Kidney epithelial cell (primary cell): ENCODE results near the gene ROPN1. TPM values are rescaled to one million over a fixed set of nuclear protein-coding genes. Genes with fewer than 3 reads are reported as not detected.

Experiments used
- DNase-seq: peaks from one replicate; pipeline ENCODE4 v3.0.0-alpha.2; 2010; ENCODE audit warnings: low read depth
- H3K27me3 ChIP-seq: 2 replicates; pipeline ENCODE4 v1.6.0; 2011; ENCODE audit warnings: low read length; ENCODE audit not compliant: control insufficient read depth, insufficient read depth
- H3K36me3 ChIP-seq: 2 replicates; pipeline ENCODE4 v1.5.1; 2011; ENCODE audit warnings: low read length; ENCODE audit not compliant: control insufficient read depth, insufficient read depth
- H3K4me3 ChIP-seq: 2 replicates; pipeline ENCODE4 v1.5.1; 2011; ENCODE audit warnings: low read depth, mild to moderate bottlenecking, control low read depth, low read length
- CTCF ChIP-seq: IDR thresholded peaks from 2 replicates; pipeline ENCODE4 v1.5.1; 2011; ENCODE audit warnings: mild to moderate bottlenecking, moderate library complexity, low read length, control low read depth, inconsistent platforms; ENCODE audit not compliant: insufficient read depth, poor library complexity, severe bottlenecking
- total RNA-seq: library from RNA; depleted of rRNA; stranded (reverse); fragments of >200 nt; gene quantifications from 2 replicates; pipeline ENCODE4 v1.2.3, GENCODE V29; 2015

The ROPN1 gene
- total RNA-seq, 1 donor from 2014 or later, result not detected

DNA sequence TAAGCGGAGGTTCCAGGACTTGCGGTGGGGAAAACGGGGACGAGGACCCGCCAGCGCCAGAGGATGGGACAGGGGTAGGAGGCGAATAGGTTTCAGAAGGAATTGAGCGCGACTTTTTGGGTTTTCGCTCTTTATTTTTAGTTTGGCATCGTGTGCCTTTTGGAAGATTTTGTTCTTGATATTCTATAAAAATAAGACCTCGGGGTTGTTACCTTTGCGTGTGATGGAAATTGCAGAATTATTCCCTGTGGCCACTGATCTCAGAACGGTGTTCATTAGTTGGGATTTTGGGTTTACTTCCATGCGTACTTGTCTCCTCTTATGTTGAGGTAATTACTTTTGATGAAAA lies 30.4 kb downstream of the ROPN1 start:
- Histone ChIP-seq H3K36me3 (no peaks in the 10 kb centered on the region), H3K4me3 (peak overlapping the region; percentile 76), H3K27me3 (no peaks in the 10 kb centered on the region)
- DNase-seq, result no peak
- no peak for TF ChIP-seq CTCF

- TF ChIP-seq CTCF, result no peak
- Histone ChIP-seq H3K36me3 (no peaks in the 10 kb centered on the region), H3K27me3 (no peaks in the 10 kb centered on the region), H3K4me3 (peak within 1 kb of the TSS; percentile 76)
- peak; percentile 88 for DNase-seq
These were observed 31.0 kb downstream of the ROPN1 start, which contains the start of gene CCDC14 for GRCh38 chr3:123960781-123961507. Gene CCDC14, minus strand, starts transcription at chr3:123961229. Its CDS starts 56 bp downstream, at chr3:123961173.

GRCh38 chr3:123953735-123954134 lies 38.2 kb downstream of the ROPN1 start:
- H3K4me3 ChIP-seq, result no peak overlapping the region
- DNase-seq, result no peak
- no peaks in the 10 kb centered on the region for H3K36me3 ChIP-seq
- TF ChIP-seq CTCF, result no peak
- no peaks in the 10 kb centered on the region for H3K27me3 ChIP-seq

GRCh38 chr3:123952844-123953520 lies 38.9 kb downstream of the ROPN1 start:
- no peak for DNase-seq
- Histone ChIP-seq H3K36me3 (no peaks in the 10 kb centered on the region), H3K4me3 (no peak overlapping the region), H3K27me3 (no peaks in the 10 kb centered on the region)
- no peak for TF ChIP-seq CTCF

DNA sequence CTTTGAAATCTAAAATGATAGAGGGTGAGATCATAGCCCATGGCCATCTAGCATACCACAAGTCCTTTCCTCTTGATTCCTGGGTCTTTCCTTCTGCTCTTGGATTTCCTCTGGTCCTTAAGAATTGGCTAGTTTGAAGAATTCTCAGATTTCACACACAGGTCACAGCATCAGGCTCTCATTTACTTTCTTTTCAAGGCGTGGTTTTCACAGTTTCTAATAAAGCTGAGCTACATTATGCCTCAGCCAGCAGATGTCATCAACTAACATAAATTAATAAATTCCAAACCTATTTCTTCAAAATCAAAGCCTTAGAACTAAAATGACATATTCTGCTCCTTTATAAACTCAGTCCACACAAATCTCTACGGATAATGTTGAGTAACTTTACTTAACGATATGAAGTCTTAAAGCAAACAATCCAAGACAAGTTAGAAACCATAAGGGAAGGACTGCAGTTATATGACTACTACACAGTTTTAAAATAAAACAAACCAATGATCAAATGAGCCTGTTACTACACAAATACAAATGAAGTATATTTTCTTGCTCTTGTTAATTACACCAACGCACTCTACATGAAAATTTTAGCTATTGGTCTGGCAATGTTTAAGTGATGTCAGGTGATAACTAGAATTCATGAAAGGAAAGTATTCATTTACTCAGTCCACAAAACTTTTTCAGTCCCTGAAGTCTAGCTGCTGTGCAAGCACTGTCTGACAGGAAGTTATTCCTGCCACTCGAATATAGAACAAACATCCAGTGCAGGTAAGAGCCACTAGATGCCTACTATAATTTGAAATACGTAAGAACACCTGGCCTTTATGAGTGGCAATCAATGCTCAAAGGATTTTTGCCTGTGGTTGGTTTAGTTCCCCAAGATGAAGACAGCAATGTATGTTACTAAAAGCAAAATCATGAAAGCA lies 40.1 kb downstream of the ROPN1 start:
- no peaks in the 10 kb centered on the region for H3K36me3 ChIP-seq
- TF ChIP-seq CTCF, result no peak
- no peak overlapping the region for H3K4me3 ChIP-seq
- no peaks in the 10 kb centered on the region for H3K27me3 ChIP-seq
- no peak for DNase-seq
